ENCODE measurements around the gene LHPP.
A peak's percentile ranks its signal among the peaks of the same experiment; 100 is the strongest.

LHPP gene

DNA sequence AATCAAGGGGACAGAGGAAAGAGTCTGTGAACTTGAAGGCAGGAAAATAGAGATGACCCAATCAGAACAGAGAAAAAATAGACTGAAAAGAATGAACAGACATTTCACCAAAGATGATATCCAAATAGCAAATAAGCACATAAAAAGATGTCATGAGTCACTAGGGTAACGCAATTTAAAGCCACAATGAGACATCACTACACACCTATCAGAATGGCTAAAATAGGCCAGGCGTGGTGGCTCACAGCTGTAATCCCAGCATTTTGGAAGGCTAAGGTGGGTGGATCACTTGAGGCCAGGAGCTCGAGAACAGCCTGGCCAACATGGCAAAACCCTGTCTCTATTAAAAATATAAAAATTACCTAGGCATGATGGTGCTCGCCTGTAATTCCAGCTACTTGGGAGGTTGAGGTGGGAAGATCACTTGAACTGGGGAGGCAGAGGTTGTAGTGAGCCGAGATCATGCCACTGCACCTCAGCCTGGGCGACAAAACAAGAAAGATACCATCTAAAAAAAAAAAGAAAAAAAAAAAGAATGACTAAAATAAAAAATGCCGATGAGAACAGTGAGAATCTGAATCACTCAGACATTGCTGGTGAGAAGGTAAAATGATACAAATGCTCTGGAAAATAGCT lies 100.9 kb downstream of the LHPP start:
- TF ChIP-seq MYC (IDR thresholded peaks at IDR 0.05; ENCODE audit: low read depth, low read length), result no peak
- TF ChIP-seq, protein P1, sequence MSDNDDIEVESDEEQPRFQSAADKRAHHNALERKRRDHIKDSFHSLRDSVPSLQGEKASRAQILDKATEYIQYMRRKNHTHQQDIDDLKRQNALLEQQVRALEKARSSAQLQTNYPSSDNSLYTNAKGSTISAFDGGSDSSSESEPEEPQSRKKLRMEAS (IDR thresholded peaks at IDR 0.05; ENCODE audit: low read depth, low read length), result no peak
- TF ChIP-seq POLR2A (IDR thresholded peaks at IDR 0.05; ENCODE audit: extremely low read depth, insufficient read length), result no peak
- TF ChIP-seq, protein P2, sequence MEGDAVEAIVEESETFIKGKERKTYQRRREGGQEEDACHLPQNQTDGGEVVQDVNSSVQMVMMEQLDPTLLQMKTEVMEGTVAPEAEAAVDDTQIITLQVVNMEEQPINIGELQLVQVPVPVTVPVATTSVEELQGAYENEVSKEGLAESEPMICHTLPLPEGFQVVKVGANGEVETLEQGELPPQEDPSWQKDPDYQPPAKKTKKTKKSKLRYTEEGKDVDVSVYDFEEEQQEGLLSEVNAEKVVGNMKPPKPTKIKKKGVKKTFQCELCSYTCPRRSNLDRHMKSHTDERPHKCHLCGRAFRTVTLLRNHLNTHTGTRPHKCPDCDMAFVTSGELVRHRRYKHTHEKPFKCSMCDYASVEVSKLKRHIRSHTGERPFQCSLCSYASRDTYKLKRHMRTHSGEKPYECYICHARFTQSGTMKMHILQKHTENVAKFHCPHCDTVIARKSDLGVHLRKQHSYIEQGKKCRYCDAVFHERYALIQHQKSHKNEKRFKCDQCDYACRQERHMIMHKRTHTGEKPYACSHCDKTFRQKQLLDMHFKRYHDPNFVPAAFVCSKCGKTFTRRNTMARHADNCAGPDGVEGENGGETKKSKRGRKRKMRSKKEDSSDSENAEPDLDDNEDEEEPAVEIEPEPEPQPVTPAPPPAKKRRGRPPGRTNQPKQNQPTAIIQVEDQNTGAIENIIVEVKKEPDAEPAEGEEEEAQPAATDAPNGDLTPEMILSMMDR (IDR thresholded peaks at IDR 0.05; ENCODE audit: low read depth, low read length), result no peak
- H3K4me3 ChIP-seq (ENCODE audit: low read depth, low read length), result no peak overlapping the region
- no peak for DNase-seq (ENCODE audit: low read depth)

DNA sequence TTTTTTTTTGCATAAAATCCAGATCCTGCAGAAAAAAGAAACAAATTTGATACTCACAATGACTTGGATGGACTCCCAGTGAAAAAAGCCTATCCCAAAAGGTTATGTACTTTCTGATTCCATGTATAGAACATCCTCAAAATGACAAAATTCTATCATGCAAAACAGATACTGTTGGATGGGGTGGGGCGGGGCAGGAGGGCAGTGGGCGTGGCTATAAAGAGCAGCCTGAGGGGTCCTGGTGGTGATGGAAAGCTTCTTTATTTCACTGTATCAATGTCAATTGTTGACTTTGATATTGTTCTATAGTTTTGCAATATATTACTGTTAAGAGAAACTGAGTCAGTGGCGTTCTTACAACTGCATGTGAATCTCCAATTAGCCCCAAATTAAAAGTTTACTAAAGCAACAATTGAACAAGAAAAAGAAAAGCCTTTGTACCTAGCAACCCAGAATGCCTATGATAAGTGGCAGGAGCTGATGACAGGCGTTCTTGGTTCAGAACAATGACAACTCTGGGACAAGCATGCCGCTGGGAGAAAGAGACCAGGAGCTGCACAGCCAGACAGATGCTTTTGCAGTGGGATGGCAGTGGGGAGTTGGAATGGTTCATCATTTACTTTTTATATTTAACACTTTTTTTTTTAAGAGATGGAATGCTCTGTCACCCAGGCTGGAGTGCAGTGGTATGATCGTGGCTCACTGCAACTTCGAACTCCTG lies 101.9 kb downstream of the LHPP start:
- DNase-seq (ENCODE audit: low read depth), result no peak
- TF ChIP-seq, protein P2 (IDR thresholded peaks at IDR 0.05; ENCODE audit: low read depth, low read length), result no peak
- TF ChIP-seq, protein P1 (IDR thresholded peaks at IDR 0.05; ENCODE audit: low read depth, low read length), result no peak
- TF ChIP-seq MYC (IDR thresholded peaks at IDR 0.05; ENCODE audit: low read depth, low read length), result no peak
- no peak for TF ChIP-seq POLR2A (IDR thresholded peaks at IDR 0.05; ENCODE audit: extremely low read depth, insufficient read length)
- H3K4me3 ChIP-seq (ENCODE audit: low read depth, low read length), result no peak overlapping the region

DNA sequence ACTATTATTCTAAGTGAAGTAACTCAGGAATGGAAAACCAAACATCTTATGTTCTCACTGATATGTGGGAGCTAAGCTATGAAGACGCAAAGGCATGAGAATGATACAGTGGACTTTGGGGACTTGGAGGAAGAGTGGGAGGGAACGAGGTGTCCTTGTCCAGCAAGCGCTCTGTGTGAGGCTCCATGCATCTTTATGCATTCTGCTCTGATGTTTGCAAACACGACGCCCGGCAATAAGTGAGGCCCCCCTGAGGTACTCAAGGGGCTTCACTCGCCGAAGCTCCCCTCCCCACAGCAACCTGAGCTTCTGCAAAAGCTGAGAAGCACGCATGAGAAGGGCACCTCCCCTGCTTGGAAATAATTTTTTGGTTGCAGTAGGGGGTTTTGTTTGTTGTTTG lies 103.3 kb downstream of the LHPP start:
- TF ChIP-seq MYC (IDR thresholded peaks at IDR 0.05; ENCODE audit: low read depth, low read length) (no peak), POLR2A (IDR thresholded peaks at IDR 0.05; ENCODE audit: extremely low read depth, insufficient read length) (no peak)
- TF ChIP-seq, protein P1 (IDR thresholded peaks at IDR 0.05; ENCODE audit: low read depth, low read length), result no peak
- TF ChIP-seq, protein P2 (IDR thresholded peaks at IDR 0.05; ENCODE audit: low read depth, low read length), result no peak
- DNase-seq (ENCODE audit: low read depth), result no peak
- no peak overlapping the region for H3K4me3 ChIP-seq (ENCODE audit: low read depth, low read length)

DNA sequence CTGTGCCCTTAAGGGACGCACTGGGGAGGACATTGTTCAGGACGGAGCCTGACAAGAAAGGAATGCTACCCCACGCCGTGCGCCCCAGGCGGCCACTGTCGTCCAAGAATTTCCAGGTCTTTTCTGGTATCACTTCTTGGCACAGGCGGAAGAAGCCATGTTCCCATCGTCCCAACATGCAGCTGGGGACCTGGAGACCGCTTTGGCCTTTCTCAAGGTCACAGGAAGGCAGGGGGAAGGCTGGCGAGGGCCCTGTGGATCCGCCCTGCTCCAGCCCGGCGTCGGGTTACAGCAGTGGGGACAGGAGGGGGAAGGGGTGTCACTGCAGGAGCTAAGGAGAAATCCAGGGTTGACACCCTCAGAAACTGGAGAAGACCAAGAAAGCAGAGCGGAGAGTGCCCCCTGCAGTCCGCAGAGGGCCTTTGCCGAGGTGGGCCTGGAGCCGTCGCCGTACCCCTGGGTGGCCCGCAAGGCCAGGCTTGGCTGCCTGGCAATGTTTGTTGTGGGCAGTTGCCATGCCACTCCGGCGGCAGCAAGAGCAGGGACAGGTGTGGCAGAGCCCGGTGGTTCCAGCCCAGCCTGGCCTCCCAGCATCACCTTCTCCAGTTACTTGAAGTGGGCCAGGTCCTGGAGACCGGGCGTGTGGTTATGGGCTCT lies 104.1 kb downstream of the LHPP start:
- no peak overlapping the region for H3K4me3 ChIP-seq (ENCODE audit: low read depth, low read length)
- TF ChIP-seq, protein P2 (IDR thresholded peaks at IDR 0.05; ENCODE audit: low read depth, low read length), result peak; percentile 69
- TF ChIP-seq, protein P1 (IDR thresholded peaks at IDR 0.05; ENCODE audit: low read depth, low read length), result no peak
- TF ChIP-seq MYC (IDR thresholded peaks at IDR 0.05; ENCODE audit: low read depth, low read length) (no peak), POLR2A (IDR thresholded peaks at IDR 0.05; ENCODE audit: extremely low read depth, insufficient read length) (no peak)
- DNase-seq (ENCODE audit: low read depth), result peak; percentile 46

DNA sequence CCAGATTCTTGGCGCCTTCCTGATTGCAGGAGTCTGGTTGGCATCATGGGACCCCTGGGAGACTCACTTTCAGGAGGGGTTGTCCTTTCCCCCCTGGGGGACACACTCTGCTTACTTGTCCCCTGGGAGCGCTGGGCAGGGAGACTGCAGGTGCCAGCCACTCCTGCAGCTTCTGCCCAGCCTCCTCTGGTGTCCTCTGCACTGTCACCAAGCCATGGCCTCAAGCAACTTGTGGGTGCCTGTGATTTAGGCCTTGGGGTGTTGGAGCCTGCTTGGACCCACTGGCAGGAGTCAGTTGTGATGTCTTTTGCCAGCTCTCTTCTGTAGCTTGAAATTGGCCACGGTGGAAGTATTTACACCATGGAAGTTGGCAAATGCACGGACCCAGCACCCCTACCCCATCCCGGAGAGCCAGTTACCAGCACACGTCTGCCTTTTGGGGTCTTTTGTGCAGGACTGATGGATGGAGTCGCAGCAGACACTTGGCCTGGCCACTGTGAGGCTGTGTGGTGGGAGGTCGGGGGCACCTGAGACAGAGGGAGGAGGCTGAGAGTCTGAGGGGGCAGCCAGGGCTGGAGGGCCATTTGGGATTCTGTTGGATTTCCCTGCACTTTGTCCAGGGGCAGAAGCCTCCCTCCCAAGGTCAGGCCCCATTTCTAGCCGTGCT lies 104.7 kb downstream of the LHPP start:
- TF ChIP-seq MYC (IDR thresholded peaks at IDR 0.05; ENCODE audit: low read depth, low read length) (no peak), POLR2A (IDR thresholded peaks at IDR 0.05; ENCODE audit: extremely low read depth, insufficient read length) (no peak)
- TF ChIP-seq, protein P2 (IDR thresholded peaks at IDR 0.05; ENCODE audit: low read depth, low read length), result no peak
- TF ChIP-seq, protein P1 (IDR thresholded peaks at IDR 0.05; ENCODE audit: low read depth, low read length), result no peak
- no peak overlapping the region for H3K4me3 ChIP-seq (ENCODE audit: low read depth, low read length)
- DNase-seq (ENCODE audit: low read depth), result no peak

Measured in NB4 (cell line).